ENCODE results near the gene ITIH5. TPM values are rescaled to one million over a fixed set of nuclear protein-coding genes. Genes with fewer than 3 reads are reported as not detected.

ITIH5 gene
- total RNA-seq, 1 donor from 2014 or later: 42.0 TPM

GRCh38 chr10:7547206-7547605 lies 119.6 kb downstream of the ITIH5 start:
- no peak for DNase-seq (ENCODE audit: low spot score)

GRCh38 chr10:7546385-7546967 lies 120.3 kb downstream of the ITIH5 start:
- DNase-seq (ENCODE audit: low spot score): no peak

GRCh38 chr10:7545792-7546191 lies 121.0 kb downstream of the ITIH5 start:
- DNase-seq (ENCODE audit: low spot score): no peak

GRCh38 chr10:7545261-7545660 lies 121.5 kb downstream of the ITIH5 start:
- no peak for DNase-seq (ENCODE audit: low spot score)

- DNase-seq (ENCODE audit: low spot score): no peak
These were observed 122.6 kb downstream of the ITIH5 start for GRCh38 chr10:7544203-7544602.

GRCh38 chr10:7542189-7542914 lies 124.4 kb downstream of the ITIH5 start:
- no peak for DNase-seq (ENCODE audit: low spot score)

GRCh38 chr10:7541137-7542087 lies 125.4 kb downstream of the ITIH5 start:
- DNase-seq (ENCODE audit: low spot score): peak; percentile 62

GRCh38 chr10:7538970-7539654 lies 127.7 kb downstream of the ITIH5 start:
- DNase-seq (ENCODE audit: low spot score): no peak

GRCh38 chr10:7537126-7537525 lies 129.6 kb downstream of the ITIH5 start:
- no peak for DNase-seq (ENCODE audit: low spot score)

- DNase-seq (ENCODE audit: low spot score): no peak
These were observed 132.3 kb downstream of the ITIH5 start for GRCh38 chr10:7534480-7534852.

GRCh38 chr10:7533657-7534479 lies 132.9 kb downstream of the ITIH5 start:
- DNase-seq (ENCODE audit: low spot score): no peak

- DNase-seq (ENCODE audit: low spot score): no peak
These were observed 133.9 kb downstream of the ITIH5 start for GRCh38 chr10:7532723-7533498.

GRCh38 chr10:7529638-7530037 lies 137.1 kb downstream of the ITIH5 start:
- DNase-seq (ENCODE audit: low spot score): peak; percentile 49

- no peak for DNase-seq (ENCODE audit: low spot score)
These were observed 139.3 kb downstream of the ITIH5 start for GRCh38 chr10:7527468-7527867.

GRCh38 chr10:7526017-7526400 lies 140.8 kb downstream of the ITIH5 start:
- no peak for DNase-seq (ENCODE audit: low spot score)

- DNase-seq (ENCODE audit: low spot score): peak; percentile 76
These were observed 141.3 kb downstream of the ITIH5 start for GRCh38 chr10:7525314-7526016.

- no peak for DNase-seq (ENCODE audit: low spot score)
These were observed 143.1 kb downstream of the ITIH5 start for GRCh38 chr10:7523656-7524055.

- DNase-seq (ENCODE audit: low spot score): no peak
These were observed 146.0 kb downstream of the ITIH5 start for GRCh38 chr10:7520507-7521485.
